WI38 (cell line): ENCODE results near the gene ME1.

ENCODE experiments used
- H3K4me3 ChIP-seq: 2 replicates; pipeline ENCODE4 v1.5.1; 2011; ENCODE audit warnings: low read depth, mild to moderate bottlenecking, control low read depth, low read length
- CTCF ChIP-seq: IDR thresholded peaks from 2 replicates; pipeline ENCODE4 v1.5.1; 2012; ENCODE audit warnings: low read depth, mild to moderate bottlenecking, control low read depth, low read length

The ME1 gene

GRCh38 chr6:83470001-83470400 lies 39.1 kb upstream of the ME1 start:
- no peak overlapping the region for H3K4me3 ChIP-seq
- TF ChIP-seq CTCF = no peak

- no peak overlapping the region for H3K4me3 ChIP-seq
- no peak for TF ChIP-seq CTCF
Measured at GRCh38 chr6:83467620-83468036, 36.8 kb upstream of the ME1 start.

- TF ChIP-seq CTCF = no peak
Measured at GRCh38 chr6:83466328-83466727, 35.5 kb upstream of the ME1 start.

GRCh38 chr6:83464381-83465140 lies 33.7 kb upstream of the ME1 start:
- H3K4me3 ChIP-seq = no peak overlapping the region
- TF ChIP-seq CTCF = no peak

More at GRCh38 chr6:83466328-83466727, 35.5 kb upstream of the ME1 start:
- no peak overlapping the region for H3K4me3 ChIP-seq

GRCh38 chr6:83463886-83464285 lies 33.0 kb upstream of the ME1 start:
- no peak for TF ChIP-seq CTCF
- no peak overlapping the region for H3K4me3 ChIP-seq

GRCh38 chr6:83462524-83462923 lies 31.7 kb upstream of the ME1 start:
- no peak for TF ChIP-seq CTCF
- H3K4me3 ChIP-seq = no peak overlapping the region

GRCh38 chr6:83461438-83461837 lies 30.6 kb upstream of the ME1 start:
- TF ChIP-seq CTCF = no peak
- no peak overlapping the region for H3K4me3 ChIP-seq
